ENCODE results near the gene TRAPPC12.
"Not testable (repeated sequence)": the region's sequence is repeated elsewhere in the genome, so short reads cannot be mapped to it uniquely, and the experiment has no call there.

Gene TRAPPC12

GRCh38 chr2:3369340-3370181 lies 9.9 kb upstream of the TRAPPC12 start:
- DNase-seq = not testable (repeated sequence)

- no peak for DNase-seq
Measured at GRCh38 chr2:3376821-3377220, 2.7 kb upstream of the TRAPPC12 start.

GRCh38 chr2:3377279-3377611 lies 2.2 kb upstream of the TRAPPC12 start:
- DNase-seq = peak; percentile 18

GRCh38 chr2:3377612-3378432 lies 1.7 kb upstream of the TRAPPC12 start, which contains the start of gene EIPR1:
Gene EIPR1, minus strand, starts transcription at chr2:3377818. Its CDS starts 129 bp downstream, at chr2:3377689.
- peak; percentile 95 for DNase-seq

- DNase-seq = no peak
Measured at GRCh38 chr2:3379339-3379646, 201 bp upstream of the TRAPPC12 start.

- no peak for DNase-seq
Measured at GRCh38 chr2:3386448-3386958, 7.0 kb downstream of the TRAPPC12 start.

- DNase-seq = no peak
Measured at GRCh38 chr2:3387011-3387410, 7.5 kb downstream of the TRAPPC12 start.

GRCh38 chr2:3387644-3388411 lies 8.3 kb downstream of the TRAPPC12 start:
- no peak for DNase-seq

- DNase-seq = no peak
Measured at GRCh38 chr2:3388412-3388738, 8.9 kb downstream of the TRAPPC12 start.

GRCh38 chr2:3389193-3389592 lies 9.7 kb downstream of the TRAPPC12 start:
- no peak for DNase-seq

GRCh38 chr2:3390041-3390440 lies 10.5 kb downstream of the TRAPPC12 start:
- DNase-seq = no peak

GRCh38 chr2:3392216-3392615 lies 12.7 kb downstream of the TRAPPC12 start:
- DNase-seq = no peak

GRCh38 chr2:3396920-3397559 lies 17.5 kb downstream of the TRAPPC12 start:
- no peak for DNase-seq

- no peak for DNase-seq
Measured at GRCh38 chr2:3398857-3399256, 19.4 kb downstream of the TRAPPC12 start.

GRCh38 chr2:3399381-3399780 lies 19.9 kb downstream of the TRAPPC12 start:
- DNase-seq = no peak

GRCh38 chr2:3399829-3400228 lies 20.3 kb downstream of the TRAPPC12 start:
- no peak for DNase-seq

GRCh38 chr2:3403587-3404334 lies 24.3 kb downstream of the TRAPPC12 start:
- DNase-seq = no peak

GRCh38 chr2:3404349-3404894 lies 24.9 kb downstream of the TRAPPC12 start:
- no peak for DNase-seq

- DNase-seq = no peak
Measured at GRCh38 chr2:3405307-3405706, 25.8 kb downstream of the TRAPPC12 start.

- no peak for DNase-seq
Measured at GRCh38 chr2:3405876-3406275, 26.4 kb downstream of the TRAPPC12 start.

GRCh38 chr2:3406501-3406900 lies 27.0 kb downstream of the TRAPPC12 start:
- DNase-seq = no peak

GRCh38 chr2:3408781-3409180 lies 29.3 kb downstream of the TRAPPC12 start:
- no peak for DNase-seq
